ENCODE results near the gene BCL7A.
"Not testable (repeated sequence)": the region's sequence is repeated elsewhere in the genome, so short reads cannot be mapped to it uniquely, and the experiment has no call there.

The BCL7A gene

GRCh38 chr12:122021822-122022392 lies at the start of gene BCL7A:
BCL7A (plus strand) TSS chr12:122021884; CDS start chr12:122022092, 208 bp downstream.
- peak; percentile 91 for DNase-seq

GRCh38 chr12:121974026-121974985 lies 47.4 kb upstream of the BCL7A start:
- no peak for DNase-seq

- no peak for DNase-seq
Observed at GRCh38 chr12:121975021-121975420, 46.7 kb upstream of the BCL7A start.

DNA sequence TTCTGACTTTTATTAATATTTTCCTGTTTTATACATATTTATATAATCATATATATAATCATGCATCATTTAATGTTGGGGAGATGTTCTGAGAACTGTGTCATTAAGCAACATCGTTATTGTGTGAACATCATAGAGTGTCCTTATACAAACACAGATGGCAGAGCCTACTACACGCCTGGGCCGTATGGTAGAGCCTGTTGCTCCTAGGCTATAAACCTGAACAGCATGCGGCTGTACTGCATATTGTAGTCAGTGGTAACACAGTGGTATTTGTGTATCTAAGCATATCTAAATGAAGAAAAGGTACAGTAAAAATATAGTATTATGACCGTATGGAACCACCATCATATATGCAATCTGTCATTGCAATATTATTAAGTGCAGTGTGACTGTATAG lies 44.7 kb upstream of the BCL7A start:
- DNase-seq, result no peak

DNA sequence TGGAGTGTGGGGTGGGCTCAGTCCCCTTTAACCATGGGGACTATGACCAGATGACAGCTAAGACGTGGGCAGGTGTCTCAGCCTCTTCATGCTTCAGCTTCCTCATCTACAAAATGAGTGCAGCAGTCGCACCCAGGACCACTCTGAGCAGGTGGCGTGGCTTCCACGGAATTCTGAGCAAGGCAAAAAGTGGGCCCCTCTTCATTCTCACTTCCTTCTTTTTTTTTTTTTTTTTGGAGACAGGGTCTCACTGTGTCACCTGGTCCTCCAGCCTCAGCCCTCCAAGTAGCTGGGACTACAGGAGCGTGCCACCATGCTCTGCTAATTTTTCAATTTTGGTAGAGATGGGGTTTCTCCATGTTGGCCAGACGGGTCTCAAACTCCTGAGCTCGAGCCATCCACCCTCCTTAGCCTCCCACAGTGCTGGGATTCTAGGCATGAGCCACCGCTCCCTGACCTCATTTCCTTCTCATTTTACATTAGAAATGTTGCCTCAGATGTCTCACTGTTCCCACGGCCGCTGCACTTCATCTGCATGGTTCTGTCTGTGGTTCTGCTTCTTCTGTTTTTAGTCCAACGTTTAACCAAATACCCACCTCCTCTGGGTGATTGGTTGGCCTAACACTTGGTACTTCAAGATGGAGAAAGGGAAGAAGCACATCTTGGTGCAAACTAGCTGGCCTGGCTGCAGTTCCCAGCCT lies 41.3 kb upstream of the BCL7A start:
- DNase-seq, result no peak

DNA sequence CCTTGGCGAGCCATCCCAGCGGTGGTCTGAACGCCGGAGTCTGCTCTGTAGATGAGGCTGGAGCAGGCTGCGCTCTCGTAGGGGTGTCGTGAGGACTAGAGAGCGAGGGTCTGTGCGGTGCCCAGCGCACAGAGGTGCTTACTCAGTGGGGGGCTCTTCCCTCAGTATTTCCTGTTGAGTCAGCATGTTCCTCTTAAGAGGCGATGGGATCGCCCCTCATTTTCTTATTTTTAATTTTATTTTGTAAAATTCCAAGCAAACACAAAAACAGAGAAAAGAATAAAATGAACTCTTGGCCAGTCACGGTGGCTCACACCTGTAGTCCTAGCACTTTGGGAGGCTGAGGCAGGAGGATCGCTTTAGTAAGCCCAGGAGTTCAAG lies 40.8 kb upstream of the BCL7A start:
- no peak for DNase-seq

- no peak for DNase-seq
Observed at GRCh38 chr12:121981456-121981855, 40.2 kb upstream of the BCL7A start.

DNA sequence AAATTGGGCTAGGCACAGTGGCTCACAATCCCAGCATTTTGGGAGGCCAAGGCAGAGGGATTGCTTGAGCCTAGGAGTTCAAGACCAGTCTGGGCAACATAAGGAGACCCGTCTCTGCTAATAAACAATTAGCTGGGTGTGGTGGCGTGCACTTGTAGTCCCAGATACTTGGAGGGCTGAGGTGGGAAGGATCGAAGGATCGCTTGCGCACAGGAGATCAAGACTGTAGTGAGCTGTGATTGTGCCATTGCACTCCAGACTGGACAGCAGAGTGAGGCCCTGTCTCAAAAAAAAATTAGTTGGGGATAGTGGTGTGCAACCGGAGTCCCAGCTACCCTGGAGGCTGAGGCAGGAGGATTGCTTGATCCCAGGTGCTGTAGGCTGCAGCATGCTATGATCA lies 38.7 kb upstream of the BCL7A start:
- DNase-seq, result no peak

GRCh38 chr12:121983536-121984210 lies 38.0 kb upstream of the BCL7A start:
- no peak for DNase-seq

GRCh38 chr12:121986489-121987245 lies 35.0 kb upstream of the BCL7A start:
- DNase-seq, result no peak

DNA sequence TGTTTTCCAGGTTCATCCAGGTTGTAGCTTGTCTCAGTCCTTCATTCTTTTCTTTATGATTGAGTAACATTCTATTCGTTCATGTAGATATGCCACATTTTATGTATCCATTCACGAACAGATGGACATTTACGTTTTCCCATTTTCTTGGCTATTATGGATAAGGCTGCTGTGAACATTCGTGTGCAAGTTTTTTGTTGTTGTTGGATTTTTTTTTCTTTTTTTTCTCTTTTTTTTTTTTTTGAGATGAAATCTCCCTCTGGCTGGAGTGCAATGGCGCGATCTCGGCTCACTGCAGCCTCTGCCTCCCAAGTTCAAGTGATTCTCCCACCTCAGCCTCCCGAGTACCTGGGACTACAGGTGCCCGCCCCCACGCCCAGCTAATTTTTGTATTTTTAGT lies 33.2 kb upstream of the BCL7A start:
- not testable (repeated sequence) for DNase-seq

- DNase-seq, result no peak
Observed at GRCh38 chr12:121989276-121990113, 32.2 kb upstream of the BCL7A start.

GRCh38 chr12:121990114-121990647 lies 31.5 kb upstream of the BCL7A start:
- DNase-seq, result no peak

DNA sequence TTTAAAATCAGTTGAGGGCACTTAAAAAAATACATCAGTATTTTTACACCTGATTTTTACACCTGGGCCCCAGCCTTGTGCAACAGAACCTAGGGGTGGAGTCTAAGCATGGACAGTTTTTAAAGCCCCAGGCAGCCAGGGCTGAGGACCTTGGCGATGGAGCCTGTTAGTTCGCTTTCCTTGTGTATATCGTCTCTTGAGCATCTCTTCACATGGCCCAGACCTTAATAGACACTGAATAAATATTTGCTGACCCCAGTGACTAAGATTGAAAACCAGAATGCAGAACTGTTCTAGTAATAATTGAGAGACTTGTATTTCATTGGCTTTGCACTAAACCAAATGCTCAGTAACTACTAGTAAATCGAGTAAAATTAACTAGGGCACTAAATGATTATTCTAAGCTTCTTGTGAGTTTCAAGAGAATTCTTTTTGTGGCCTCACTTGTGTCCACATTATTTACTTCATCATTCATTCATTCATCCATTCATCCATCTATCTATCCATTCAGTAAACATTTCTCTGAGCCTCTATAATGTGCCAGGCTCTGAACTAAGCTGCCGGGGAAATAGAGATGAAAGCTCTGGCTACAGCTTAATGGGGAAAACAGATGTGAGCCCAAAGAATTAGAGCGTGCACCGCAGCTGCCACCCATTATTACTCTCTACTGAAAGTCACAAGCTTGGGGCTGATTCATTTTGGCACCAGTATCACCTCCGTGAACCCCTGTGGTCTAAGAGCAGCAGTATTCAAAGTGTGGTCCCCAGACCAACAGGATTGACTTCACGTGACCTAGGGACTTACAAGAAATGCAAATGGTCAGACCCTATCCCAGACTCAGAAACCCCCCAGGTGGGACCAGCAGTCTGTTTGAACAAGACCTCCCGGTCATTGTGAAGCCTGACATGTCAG lies 30.7 kb upstream of the BCL7A start:
- no peak for DNase-seq

GRCh38 chr12:121992059-121992879 lies 29.4 kb upstream of the BCL7A start:
- peak; percentile 44 for DNase-seq

- DNase-seq, result no peak
Observed at GRCh38 chr12:121996050-121996944, 25.4 kb upstream of the BCL7A start.

- DNase-seq, result no peak
Observed at GRCh38 chr12:121996945-121997612, 24.6 kb upstream of the BCL7A start.

All from femur (tissue), 1 donor.